ENCODE measurements around the gene SLC35E1.

Gene SLC35E1

DNA sequence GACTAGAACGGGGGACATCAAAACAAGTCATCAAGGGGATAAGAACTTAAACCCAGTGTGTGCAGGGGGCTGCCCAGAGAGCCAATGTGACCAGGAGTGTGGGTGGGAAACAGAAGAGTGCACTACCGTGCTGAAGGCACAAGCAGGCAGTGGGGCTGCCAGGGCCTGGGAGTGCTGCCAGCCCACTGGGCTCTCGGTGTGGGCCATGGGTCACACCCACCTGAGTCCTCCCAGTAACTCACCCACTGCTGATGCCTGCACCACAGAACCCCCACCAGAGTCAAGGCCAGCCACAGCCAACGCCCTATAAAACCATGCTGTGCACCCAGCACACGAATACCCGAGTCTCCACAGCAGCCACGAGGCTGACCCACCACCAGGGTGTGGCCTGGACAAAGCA, 47.2 kb upstream of the SLC35E1 start:
- no peak for TF ChIP-seq CTCF (IDR thresholded peaks at IDR 0.05; ENCODE audit: borderline replicate concordance, extremely low read depth, low read length, poor library complexity, severe bottlenecking)
- no peak for TF ChIP-seq EZH2 (IDR thresholded peaks at IDR 0.05; ENCODE audit: borderline replicate concordance, low read depth, low read length, severe bottlenecking)
- Histone ChIP-seq H3K27ac (ENCODE audit: low read length) (no peak overlapping the region; the same call in 1 of the 2 replicates), H3K4me1 (ENCODE audit: insufficient read depth, low read length) (no peaks in the 10 kb centered on the region; the same call in 1 of the 2 replicates), H3K9ac (ENCODE audit: low read depth, low read length) (no peak overlapping the region), H3K4me2 (ENCODE audit: insufficient read depth, low read length) (no peak overlapping the region), H3K79me2 (ENCODE audit: insufficient read depth, low read length) (peaks cover 100% of the 10 kb centered on the region), H2AFZ (ENCODE audit: low read depth, low read length) (no peak overlapping the region), H3K36me3 (ENCODE audit: insufficient read depth, low read length) (peaks cover 21% of the 10 kb centered on the region), H4K20me1 (ENCODE audit: insufficient read depth, low read length) (peaks cover 97% of the 10 kb centered on the region), H3K4me3 (ENCODE audit: low read depth in 1 of 2, low read length in 2 of 2) (no peak overlapping the region), H3K27me3 (ENCODE audit: insufficient read depth, low read length, poor library complexity) (no peaks in the 10 kb centered on the region), H3K9me3 (ENCODE audit: insufficient read depth, low read length, severe bottlenecking) (no peaks in the 10 kb centered on the region)
- ATAC-seq (ENCODE audit: insufficient read depth, low read depth) (no peak), DNase-seq (no peak)

- DNase-seq (no peak), ATAC-seq (ENCODE audit: insufficient read depth, low read depth) (no peak)
- no peak overlapping the region for H3K27ac ChIP-seq (ENCODE audit: low read length)
- peaks cover 100% of the 10 kb centered on the region for H3K79me2 ChIP-seq (ENCODE audit: insufficient read depth, low read length)
- H3K4me2 ChIP-seq (ENCODE audit: insufficient read depth, low read length), result no peak overlapping the region
- peaks cover 10% of the 10 kb centered on the region for H3K36me3 ChIP-seq (ENCODE audit: insufficient read depth, low read length)
- peaks cover 95% of the 10 kb centered on the region for H4K20me1 ChIP-seq (ENCODE audit: insufficient read depth, low read length)
- no peaks in the 10 kb centered on the region; the same call in 1 of the 2 replicates for H3K4me1 ChIP-seq (ENCODE audit: insufficient read depth, low read length)
- no peak overlapping the region for H2AFZ ChIP-seq (ENCODE audit: low read depth, low read length)
- H3K9ac ChIP-seq (ENCODE audit: low read depth, low read length), result no peak overlapping the region
- TF ChIP-seq EZH2 (IDR thresholded peaks at IDR 0.05; ENCODE audit: borderline replicate concordance, low read depth, low read length, severe bottlenecking), result no peak
- no peak for TF ChIP-seq CTCF (IDR thresholded peaks at IDR 0.05; ENCODE audit: borderline replicate concordance, extremely low read depth, low read length, poor library complexity, severe bottlenecking)
- H3K4me3 ChIP-seq (ENCODE audit: low read depth in 1 of 2, low read length in 2 of 2), result no peak overlapping the region
- H3K9me3 ChIP-seq (ENCODE audit: insufficient read depth, low read length, severe bottlenecking), result no peaks in the 10 kb centered on the region
- H3K27me3 ChIP-seq (ENCODE audit: insufficient read depth, low read length, poor library complexity), result no peaks in the 10 kb centered on the region
These were observed 46.0 kb upstream of the SLC35E1 start for GRCh38 chr19:16618248-16618647.

DNA sequence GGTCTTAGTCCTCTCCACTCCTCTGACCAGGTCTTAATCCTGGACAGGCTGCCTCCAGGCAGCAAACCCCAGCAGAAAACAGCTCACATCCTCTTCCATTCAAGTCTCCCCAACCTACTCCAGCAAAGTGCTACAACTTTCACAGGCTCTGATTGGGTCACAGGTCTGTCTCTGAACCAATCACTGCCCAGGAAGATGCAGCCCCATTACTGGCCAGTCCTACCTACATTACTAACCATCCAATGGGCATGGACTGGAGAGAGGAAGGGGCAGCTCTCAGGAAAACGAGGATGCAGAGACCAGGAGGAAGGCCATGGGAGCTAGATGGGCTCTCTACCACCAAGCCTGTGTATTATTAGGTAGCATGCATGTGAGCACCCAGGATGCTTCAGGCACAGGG, 43.6 kb upstream of the SLC35E1 start:
- H3K4me1 ChIP-seq (ENCODE audit: insufficient read depth, low read length), result no peaks in the 10 kb centered on the region; the same call in 1 of the 2 replicates
- no peak overlapping the region for H3K4me2 ChIP-seq (ENCODE audit: insufficient read depth, low read length)
- TF ChIP-seq CTCF (IDR thresholded peaks at IDR 0.05; ENCODE audit: borderline replicate concordance, extremely low read depth, low read length, poor library complexity, severe bottlenecking) (no peak), EZH2 (IDR thresholded peaks at IDR 0.05; ENCODE audit: borderline replicate concordance, low read depth, low read length, severe bottlenecking) (no peak)

GRCh38 chr19:16614941-16615340, 42.7 kb upstream of the SLC35E1 start:
- Histone ChIP-seq H3K4me1 (ENCODE audit: insufficient read depth, low read length) (no peaks in the 10 kb centered on the region; the same call in 1 of the 2 replicates), H3K4me2 (ENCODE audit: insufficient read depth, low read length) (no peak overlapping the region), H3K9me3 (ENCODE audit: insufficient read depth, low read length, severe bottlenecking) (no peaks in the 10 kb centered on the region), H2AFZ (ENCODE audit: low read depth, low read length) (no peak overlapping the region), H4K20me1 (ENCODE audit: insufficient read depth, low read length) (peaks cover 92% of the 10 kb centered on the region), H3K79me2 (ENCODE audit: insufficient read depth, low read length) (peaks cover 100% of the 10 kb centered on the region), H3K27me3 (ENCODE audit: insufficient read depth, low read length, poor library complexity) (no peaks in the 10 kb centered on the region), H3K9ac (ENCODE audit: low read depth, low read length) (no peak overlapping the region), H3K36me3 (ENCODE audit: insufficient read depth, low read length) (no peaks in the 10 kb centered on the region), H3K27ac (ENCODE audit: low read length) (peak overlapping the region; percentile 13; the same call in 1 of the 2 replicates), H3K4me3 (ENCODE audit: low read depth in 1 of 2, low read length in 2 of 2) (no peak overlapping the region)
- no peak for ATAC-seq (ENCODE audit: insufficient read depth, low read depth)
- DNase-seq, result no peak
- TF ChIP-seq CTCF (IDR thresholded peaks at IDR 0.05; ENCODE audit: borderline replicate concordance, extremely low read depth, low read length, poor library complexity, severe bottlenecking) (no peak), EZH2 (IDR thresholded peaks at IDR 0.05; ENCODE audit: borderline replicate concordance, low read depth, low read length, severe bottlenecking) (no peak)

More for the DNA sequence above, 43.6 kb upstream of the SLC35E1 start:
- no peaks in the 10 kb centered on the region for H3K36me3 ChIP-seq (ENCODE audit: insufficient read depth, low read length)
- H4K20me1 ChIP-seq (ENCODE audit: insufficient read depth, low read length), result peaks cover 95% of the 10 kb centered on the region
- DNase-seq (no peak), ATAC-seq (ENCODE audit: insufficient read depth, low read depth) (no peak)
- H3K9ac ChIP-seq (ENCODE audit: low read depth, low read length), result no peak overlapping the region
- no peaks in the 10 kb centered on the region for H3K9me3 ChIP-seq (ENCODE audit: insufficient read depth, low read length, severe bottlenecking)
- no peak overlapping the region for H3K27ac ChIP-seq (ENCODE audit: low read length)
- H3K79me2 ChIP-seq (ENCODE audit: insufficient read depth, low read length), result peaks cover 100% of the 10 kb centered on the region
- no peaks in the 10 kb centered on the region for H3K27me3 ChIP-seq (ENCODE audit: insufficient read depth, low read length, poor library complexity)
- H3K4me3 ChIP-seq (ENCODE audit: low read depth in 1 of 2, low read length in 2 of 2), result no peak overlapping the region
- H2AFZ ChIP-seq (ENCODE audit: low read depth, low read length), result no peak overlapping the region

Measured in DND-41 (cell line).